SK-N-SH (cell line): ENCODE measurements around the gene TNFRSF4.

Source experiments
- CTCF ChIP-seq: fragments of 200-600 bp; sonication (generic); IDR thresholded peaks from 2 replicates; pipeline ENCODE4 v1.6.1; 2017; ENCODE audit warnings: antibody characterized with exemption, mild to moderate bottlenecking, moderate library complexity
- SIN3A ChIP-seq: IDR thresholded peaks from 2 replicates; pipeline ENCODE4 v1.6.1; 2012; ENCODE audit warnings: low read depth, mild to moderate bottlenecking, low read length, moderate library complexity, borderline replicate concordance
- YY1 ChIP-seq: IDR thresholded peaks from 2 replicates; pipeline ENCODE4 v1.4.0; 2012; ENCODE audit warnings: low read depth, mild to moderate bottlenecking

GRCh38 chr1:1212780-1213344 is 1.1 kb downstream of the TNFRSF4 start:
- no peak for TF ChIP-seq SIN3A
- TF ChIP-seq CTCF: no peak
- TF ChIP-seq YY1: no peak
